Common myeloid progenitor, CD34-positive (primary cell): ENCODE measurements around the gene CFAP126.
A peak's percentile ranks its signal among the peaks of the same experiment; 100 is the strongest.
"Not testable (repeated sequence)": the region's sequence is repeated elsewhere in the genome, so short reads cannot be mapped to it uniquely, and the experiment has no call there.

Source experiments
- CTCF ChIA-PET: fragments of 350-600 bp; sonication (Branson Sonifier 250); formaldehyde crosslinking; loops from one replicate; lab custom pipeline; 2021; ENCODE audit warnings: antibody characterized with exemption; lab: Charles Lee
- POLR2A ChIA-PET: fragments of 350-600 bp; sonication (Branson Sonifier 250); formaldehyde crosslinking; loops from one replicate; lab custom pipeline; 2021; ENCODE audit warnings: antibody characterized with exemption; lab: Charles Lee
- DNase-seq, 3 donors: peaks; one replicate each; pipeline versions ENCODE4 v3.0.0 to v3.0.0-alpha.2; 2013
- H3K27ac ChIP-seq, 2 experiments: 1 replicate in 1 of 2; 2 replicates in 1 of 2; pipeline ENCODE4 v1.7.0; 2013; ENCODE audit warnings: inconsistent platforms in 2 of 2, low read length in 2 of 2, mild to moderate bottlenecking in 2 of 2, low read depth in 1 of 2, moderate library complexity in 1 of 2; ENCODE audit not compliant: severe bottlenecking in 2 of 2, insufficient read depth in 1 of 2, poor library complexity in 1 of 2
- H3K27me3 ChIP-seq, 5 experiments: replicated peaks in 2 of 5; 1 replicate in 3 of 5; 2 replicates in 2 of 5; pipeline versions ENCODE4 v1.6.1 to v1.7.0; 2013; ENCODE audit warnings: low read length in 4 of 5, mild to moderate bottlenecking in 2 of 5, moderate library complexity in 2 of 5, inconsistent platforms in 1 of 5; ENCODE audit not compliant: insufficient read depth in 5 of 5, control insufficient read depth in 4 of 5
- H3K36me3 ChIP-seq, 4 experiments: 1 replicate in 2 of 4; 2 replicates in 2 of 4; pipeline versions ENCODE4 v1.6.1 to v1.7.0; 2013; ENCODE audit warnings: low read length in 3 of 4, control low read depth in 1 of 4, mild to moderate bottlenecking in 1 of 4; ENCODE audit not compliant: control insufficient read depth in 4 of 4, insufficient read depth in 4 of 4
- H3K4me1 ChIP-seq, 4 experiments: 1 replicate in 3 of 4; 2 replicates in 1 of 4; pipeline versions ENCODE4 v1.6.1 to v1.7.1; 2013; ENCODE audit warnings: low read length in 3 of 4, mild to moderate bottlenecking in 3 of 4, control low read depth in 1 of 4, inconsistent platforms in 1 of 4, moderate library complexity in 1 of 4; ENCODE audit not compliant: control insufficient read depth in 4 of 4, insufficient read depth in 4 of 4; ENCODE audit errors: control extremely low read depth in 1 of 4
- H3K4me3 ChIP-seq, 7 experiments: 1 replicate in 4 of 7; 2 replicates in 3 of 7; pipeline versions ENCODE4 v1.5.1 to v1.7.0; 2013; ENCODE audit warnings: mild to moderate bottlenecking in 7 of 7, low read length in 6 of 7, moderate library complexity in 6 of 7, inconsistent platforms in 2 of 7, low read depth in 2 of 7, control low read depth in 1 of 7; ENCODE audit not compliant: insufficient read depth in 4 of 7, control insufficient read depth in 1 of 7; ENCODE audit errors: extremely low read depth in 1 of 7
- H3K9me3 ChIP-seq, 5 experiments: 1 replicate in 4 of 5; 2 replicates in 1 of 5; pipeline versions ENCODE4 v1.6.1 to v1.7.1; 2013; ENCODE audit warnings: low read length in 4 of 5, mild to moderate bottlenecking in 2 of 5, inconsistent platforms in 1 of 5, low read depth in 1 of 5, moderate library complexity in 1 of 5; ENCODE audit not compliant: control insufficient read depth in 4 of 5, insufficient read depth in 2 of 5; ENCODE audit errors: control extremely low read depth in 1 of 5
- WGBS: methylation state at CpG from one replicate; pipeline ENCODE4 v1.1.5; 2013; ENCODE audit not compliant: insufficient coverage; 5-methylcytosine and 5-hydroxymethylcytosine counted together

CFAP126 gene

GRCh38 chr1:161335796-161336195, 31.9 kb downstream of the CFAP126 start:
- no peak overlapping the region for H3K27ac ChIP-seq
- H3K27me3 ChIP-seq, result no peaks in the 10 kb centered on the region
- H3K4me3 ChIP-seq, result no peak overlapping the region
- WGBS, result 100% methylated on average over 3 of the region's 3 CpGs
- H3K36me3 ChIP-seq, result peaks cover 8 to 69% (median 29%) of the 10 kb centered on the region in 4 experiments
- H3K9me3 ChIP-seq, result no peaks in the 10 kb centered on the region
- no peak for DNase-seq
- ChIA-PET CTCF (interaction anchor here (0.8 kb wide), 1 partner anchor 45 kb away, joined by 3 read pairs; no protein-coding TSS in a partner anchor), POLR2A (no interaction called here)
- no peaks in the 10 kb centered on the region for H3K4me1 ChIP-seq

- Histone ChIP-seq H3K36me3 (peaks cover 13 to 85% (median 39%) of the 10 kb centered on the region in 4 experiments), H3K27me3 (no peaks in the 10 kb centered on the region), H3K4me3 (no peak overlapping the region), H3K9me3 (no peaks in the 10 kb centered on the region), H3K27ac (no peak overlapping the region), H3K4me1 (no peaks in the 10 kb centered on the region)
- no peak for DNase-seq
- 100% methylated on average over 6 of the region's 9 CpGs for WGBS
- POLR2A ChIA-PET, result no interaction called here
- CTCF ChIA-PET, result interaction anchor here (1.1 to 3.4 kb wide), 2 partner anchors 8 to 11 kb away, joined by 3 to 16 read pairs; no protein-coding TSS in a partner anchor
These were observed 34.5 kb downstream of the CFAP126 start for GRCh38 chr1:161333166-161333565.

- Histone ChIP-seq H3K36me3 (peaks cover 16 to 79% (median 41%) of the 10 kb centered on the region in 4 experiments), H3K27me3 (no peaks in the 10 kb centered on the region), H3K9me3 (no peaks in the 10 kb centered on the region), H3K27ac (no peak overlapping the region), H3K4me3 (no peak overlapping the region), H3K4me1 (no peaks in the 10 kb centered on the region)
- CTCF ChIA-PET, result interaction anchor here (1.2 kb wide), 1 partner anchor 38 kb away, joined by 3 read pairs; no protein-coding TSS in a partner anchor
- no peak for DNase-seq
- POLR2A ChIA-PET, result no interaction called here
- 100% methylated on average over 3 of the region's 4 CpGs for WGBS
These were observed 37.3 kb downstream of the CFAP126 start for GRCh38 chr1:161330346-161330745.

- ChIA-PET CTCF (interaction anchor here (1.4 to 4.4 kb wide), 2 partner anchors 9 to 44 kb away, joined by 3 to 16 read pairs; partner anchors contain the start of gene CFAP126), POLR2A (interaction anchor here (0.6 kb wide), 1 partner anchor 33 kb away, joined by 5 read pairs; no protein-coding TSS in a partner anchor)
- 65% methylated on average over 3 of the region's 4 CpGs for WGBS
- Histone ChIP-seq H3K27me3 (no peaks in the 10 kb centered on the region), H3K27ac (no peak overlapping the region), H3K36me3 (peaks cover 5 to 36% (median 28%) of the 10 kb centered on the region in 4 experiments), H3K4me3 (no peak overlapping the region), H3K4me1 (peaks cover 0 to 4% (median 2%) of the 10 kb centered on the region in 4 experiments), H3K9me3 (no peaks in the 10 kb centered on the region)
- DNase-seq, result peak in 2 of 3 donors; percentile 56 to 70
These were observed 43.7 kb downstream of the CFAP126 start for GRCh38 chr1:161324020-161324419.

GRCh38 chr1:161315841-161316674, 51.6 kb downstream of the CFAP126 start:
- 92% methylated on average over 10 of the region's 17 CpGs for WGBS
- not testable (repeated sequence) for H3K27me3 ChIP-seq, DNase-seq, H3K9me3 ChIP-seq, H3K4me3 ChIP-seq, H3K36me3 ChIP-seq, H3K27ac ChIP-seq
- POLR2A ChIA-PET, result interaction anchor here (0.6 kb wide), 2 partner anchors 7 to 88 kb away, joined by 3 to 6 read pairs; no protein-coding TSS in a partner anchor
- H3K4me1 ChIP-seq, result peaks cover 5 to 19% (median 13%) of the 10 kb centered on the region in 4 experiments
- CTCF ChIA-PET, result interaction anchor here (1.0 to 1.6 kb wide), 3 partner anchors 10 to 16 kb away, joined by 4 to 5 read pairs (median 4); no protein-coding TSS in a partner anchor
